CD4-positive, alpha-beta memory T cell (primary cell): ENCODE data around the gene CSNK2A1. TPM values are rescaled to one million over a fixed set of nuclear protein-coding genes. Genes with fewer than 3 reads are reported as not detected.
"Not testable (repeated sequence)": the region's sequence is repeated elsewhere in the genome, so short reads cannot be mapped to it uniquely, and the experiment has no call there.

Experiments used
- CTCF ChIA-PET: fragments of 350-600 bp; sonication (Branson Sonifier 250); formaldehyde crosslinking; loops from one replicate; lab custom pipeline; 2021; ENCODE audit warnings: inconsistent platforms; ENCODE audit not compliant: partially characterized antibody; lab: Charles Lee
- POLR2A ChIA-PET: fragments of 350-600 bp; sonication (Branson Sonifier 250); formaldehyde crosslinking; loops from one replicate; lab custom pipeline; 2021; ENCODE audit not compliant: partially characterized antibody; lab: Charles Lee
- DNase-seq, 5 donors: peaks; one replicate each; pipeline versions ENCODE4 v3.0.0 to v3.0.0-alpha.2; 2020 to 2022; ENCODE audit warnings: mixed read lengths in 1 of 5
- H3K27ac ChIP-seq: one replicate; pipeline ENCODE4 v1.7.0; 2013; ENCODE audit warnings: low read depth, low read length
- H3K27me3 ChIP-seq: 2 replicates; pipeline ENCODE4 v1.7.0; 2013; ENCODE audit warnings: mild to moderate bottlenecking, low read length, moderate library complexity; ENCODE audit not compliant: insufficient read depth
- H3K36me3 ChIP-seq: 2 replicates; pipeline ENCODE4 v1.7.0; 2013; ENCODE audit warnings: mild to moderate bottlenecking, low read length, moderate library complexity; ENCODE audit not compliant: insufficient read depth
- H3K4me1 ChIP-seq: 2 replicates; pipeline ENCODE4 v1.7.0; 2013; ENCODE audit warnings: mild to moderate bottlenecking, low read length, moderate library complexity; ENCODE audit not compliant: insufficient read depth
- H3K4me3 ChIP-seq, 2 donors: one replicate each; pipeline ENCODE4 v1.7.0; 2013; ENCODE audit warnings: low read length in 2 of 2, mild to moderate bottlenecking in 1 of 2
- H3K9me3 ChIP-seq, 2 donors: one replicate each; pipeline ENCODE4 v1.7.0; 2013; ENCODE audit warnings: low read length in 2 of 2, control low read depth in 1 of 2; ENCODE audit not compliant: control insufficient read depth in 1 of 2
- H3K27ac Mint-ChIP-seq, 7 donors: one replicate each; pipeline ENCODE4 v1.8.0; 2020 to 2021; ENCODE audit warnings: mixed read lengths in 7 of 7, mild to moderate bottlenecking in 6 of 7, inconsistent platforms in 3 of 7, moderate library complexity in 3 of 7
- H3K27me3 Mint-ChIP-seq, 2 donors: one replicate each; pipeline ENCODE4 v1.8.0; 2020 to 2021; ENCODE audit warnings: mixed read lengths in 2 of 2
- H3K36me3 Mint-ChIP-seq, 2 donors: one replicate each; pipeline ENCODE4 v1.8.0; 2020 to 2021; ENCODE audit warnings: mixed read lengths in 2 of 2, inconsistent platforms in 1 of 2, mild to moderate bottlenecking in 1 of 2
- H3K4me1 Mint-ChIP-seq, 4 donors: one replicate each; pipeline ENCODE4 v1.8.0; 2020 to 2021; ENCODE audit warnings: mixed read lengths in 4 of 4, mild to moderate bottlenecking in 1 of 4
- H3K4me3 Mint-ChIP-seq, 8 donors: one replicate each; pipeline ENCODE4 v1.8.0; 2020 to 2021; ENCODE audit warnings: mixed read lengths in 8 of 8, mild to moderate bottlenecking in 7 of 8, moderate library complexity in 6 of 8, inconsistent platforms in 3 of 8
- H3K9me3 Mint-ChIP-seq, 8 donors: one replicate each; pipeline ENCODE4 v1.8.0; 2020 to 2021; ENCODE audit warnings: mixed read lengths in 8 of 8, mild to moderate bottlenecking in 5 of 8, inconsistent platforms in 3 of 8, moderate library complexity in 1 of 8
- intact Hi-C: fragments of 100-400 bp; cut with micrococcal nuclease; formaldehyde crosslinking; loops from one replicate; pipeline ENCODE4 v1.15.1; 2023
- polyA plus RNA-seq, 2 donors: library from polyadenylated mRNA; unstranded; fragments of 300-500 nt; fragmentation: Illumina TruSeq; gene quantifications; one replicate each; pipeline ENCODE4 v1.2.3, GENCODE V29; 2021
- total RNA-seq, 2 experiments: library from RNA; stranded (reverse); gene quantifications; one replicate each; pipeline ENCODE4 v1.2.3, GENCODE V29; 2021

Gene CSNK2A1
- total and polyA plus RNA-seq, 4 experiments from 2014 or later, result 45.2 to 87.8 (median 64.9) TPM

DNA sequence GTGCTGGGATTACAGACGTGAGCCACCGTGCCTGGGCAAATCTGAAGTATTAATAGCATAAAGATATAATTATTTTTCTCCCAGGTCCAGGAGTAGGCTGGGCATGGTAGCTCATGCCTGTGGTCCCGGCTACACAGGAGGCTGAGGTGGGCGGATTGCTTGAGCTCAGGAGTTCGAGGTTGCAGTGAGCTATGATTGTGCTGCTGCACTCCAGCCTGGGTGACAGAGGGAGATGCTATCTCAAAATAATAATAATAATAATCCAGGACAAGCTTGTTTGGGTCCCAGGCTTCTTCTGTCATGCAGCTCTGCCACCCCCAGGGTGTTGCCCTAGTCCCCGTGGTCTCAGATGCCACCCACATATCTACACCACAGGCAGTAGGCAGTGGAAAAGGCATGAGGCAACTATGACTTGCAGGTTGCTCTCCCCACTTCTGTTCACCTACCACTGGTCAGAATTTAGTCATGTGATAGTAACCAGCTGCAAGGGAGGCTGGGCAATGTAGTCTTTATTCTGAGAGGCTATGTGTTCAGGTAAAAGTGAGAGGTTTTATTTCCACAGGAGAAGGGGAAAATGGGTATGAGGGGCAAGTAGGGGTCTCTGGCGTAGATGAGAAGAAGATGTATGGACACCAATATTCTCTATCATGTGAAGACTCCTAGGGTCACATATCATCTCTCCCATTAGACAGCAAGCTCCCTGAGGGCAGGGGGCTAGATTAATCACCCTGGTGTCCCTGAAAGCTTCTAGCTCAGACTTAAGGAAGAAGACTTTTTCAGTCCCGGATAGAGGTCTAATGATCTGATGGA is 40.8 kb upstream of the CSNK2A1 start:
- H3K27me3 Mint-ChIP-seq, result peaks cover 8 to 17% of the 10 kb centered on the region in 2 donors
- no peak overlapping the region for H3K4me3 Mint-ChIP-seq

DNA sequence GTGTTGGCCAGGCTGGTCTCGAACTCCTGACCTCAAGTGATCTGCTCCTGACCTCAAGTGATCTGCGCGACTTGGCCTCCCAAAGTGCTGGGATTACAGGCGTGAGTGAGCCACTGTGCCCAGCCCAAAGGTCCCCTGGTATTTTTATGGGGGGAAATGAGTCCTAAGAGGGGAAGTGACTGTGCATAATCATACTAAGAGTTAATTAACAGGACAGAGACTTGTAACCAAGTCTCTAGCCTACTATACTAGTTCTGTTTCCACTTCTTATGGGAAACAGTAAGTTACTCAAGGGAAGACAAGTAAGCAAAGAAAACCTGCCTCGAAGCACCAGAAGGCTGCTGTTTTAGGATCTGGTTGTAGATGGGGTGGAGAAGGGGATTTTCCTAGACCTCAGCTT is 38.6 kb upstream of the CSNK2A1 start:
- DNase-seq, result no peak
- no peaks in the 10 kb centered on the region for H3K36me3 ChIP-seq
- no peak overlapping the region for H3K4me3 Mint-ChIP-seq
- H3K27me3 ChIP-seq, result no peaks in the 10 kb centered on the region
- H3K4me3 ChIP-seq, result no peak overlapping the region
- H3K27ac ChIP-seq, result no peak overlapping the region
- peaks cover 8 to 19% of the 10 kb centered on the region in 2 donors for H3K27me3 Mint-ChIP-seq
- no peaks in the 10 kb centered on the region for H3K4me1 Mint-ChIP-seq
- no peaks in the 10 kb centered on the region for H3K9me3 ChIP-seq
- no peaks in the 10 kb centered on the region for H3K4me1 ChIP-seq
- H3K9me3 Mint-ChIP-seq, result no peaks in the 10 kb centered on the region
- ChIA-PET POLR2A (no interaction called here), CTCF (no interaction called here)
- intact Hi-C loops, result no loop called here
- no peak overlapping the region for H3K27ac Mint-ChIP-seq
- no peaks in the 10 kb centered on the region for H3K36me3 Mint-ChIP-seq

More for the DNA sequence above, 40.8 kb upstream of the CSNK2A1 start:
- ChIA-PET POLR2A (no interaction called here), CTCF (no interaction called here)
- Histone ChIP-seq H3K4me1 (no peaks in the 10 kb centered on the region), H3K4me3 (no peak overlapping the region), H3K27ac (no peak overlapping the region), H3K36me3 (no peaks in the 10 kb centered on the region), H3K27me3 (no peaks in the 10 kb centered on the region), H3K9me3 (no peaks in the 10 kb centered on the region)
- Mint-ChIP-seq H3K27ac (no peak overlapping the region), H3K4me1 (no peaks in the 10 kb centered on the region), H3K36me3 (no peaks in the 10 kb centered on the region), H3K9me3 (no peaks in the 10 kb centered on the region)
- intact Hi-C loops, result no loop called here
- no peak for DNase-seq

GRCh38 chr20:578940-579690 is 35.5 kb upstream of the CSNK2A1 start:
- H3K27ac Mint-ChIP-seq, CTCF ChIA-PET: not testable (repeated sequence)
- peaks cover 14 to 17% of the 10 kb centered on the region in 2 donors for H3K27me3 Mint-ChIP-seq

GRCh38 chr20:577167-577791 is 33.7 kb upstream of the CSNK2A1 start:
- H3K27me3 Mint-ChIP-seq, result peaks cover 24 to 33% of the 10 kb centered on the region in 2 donors
- intact Hi-C loops, result no loop called here
- Histone ChIP-seq H3K27ac (no peak overlapping the region), H3K9me3 (no peaks in the 10 kb centered on the region), H3K4me1 (no peaks in the 10 kb centered on the region), H3K36me3 (no peaks in the 10 kb centered on the region), H3K27me3 (peaks cover 6% of the 10 kb centered on the region), H3K4me3 (no peak overlapping the region)
- POLR2A ChIA-PET, result no interaction called here
- no peaks in the 10 kb centered on the region for H3K4me1 Mint-ChIP-seq
- H3K36me3 Mint-ChIP-seq, result no peaks in the 10 kb centered on the region
- H3K4me3 Mint-ChIP-seq, result no peak overlapping the region
- CTCF ChIA-PET, result no interaction called here
- no peak overlapping the region for H3K27ac Mint-ChIP-seq
- H3K9me3 Mint-ChIP-seq, result peaks cover 0 to 2% (median 0%) of the 10 kb centered on the region in 8 donors
- DNase-seq, result no peak

More at GRCh38 chr20:578940-579690, 35.5 kb upstream of the CSNK2A1 start:
- H3K4me3 ChIP-seq, H3K4me3 Mint-ChIP-seq, intact Hi-C loops, H3K4me1 ChIP-seq, H3K27me3 ChIP-seq, H3K27ac ChIP-seq, H3K36me3 Mint-ChIP-seq, POLR2A ChIA-PET, H3K9me3 Mint-ChIP-seq, H3K9me3 ChIP-seq, H3K36me3 ChIP-seq, DNase-seq, H3K4me1 Mint-ChIP-seq: not testable (repeated sequence)

GRCh38 chr20:576156-576555 is 32.6 kb upstream of the CSNK2A1 start:
- H3K4me1 Mint-ChIP-seq, result no peaks in the 10 kb centered on the region
- no peaks in the 10 kb centered on the region for H3K36me3 Mint-ChIP-seq
- Histone ChIP-seq H3K4me1 (no peaks in the 10 kb centered on the region), H3K9me3 (no peaks in the 10 kb centered on the region), H3K27ac (no peak overlapping the region), H3K36me3 (no peaks in the 10 kb centered on the region), H3K4me3 (no peak overlapping the region), H3K27me3 (peaks cover 6% of the 10 kb centered on the region)
- DNase-seq, result no peak
- intact Hi-C loops, result no loop called here
- peaks cover 25 to 38% of the 10 kb centered on the region in 2 donors for H3K27me3 Mint-ChIP-seq
- H3K9me3 Mint-ChIP-seq, result peaks cover 0 to 2% (median 0%) of the 10 kb centered on the region in 8 donors
- no peak overlapping the region for H3K27ac Mint-ChIP-seq
- no peak overlapping the region for H3K4me3 Mint-ChIP-seq
- POLR2A ChIA-PET, result no interaction called here
- CTCF ChIA-PET, result interaction anchor here (1.4 kb wide), 1 partner anchor 68 kb away, joined by 3 read pairs; no protein-coding TSS in a partner anchor

DNA sequence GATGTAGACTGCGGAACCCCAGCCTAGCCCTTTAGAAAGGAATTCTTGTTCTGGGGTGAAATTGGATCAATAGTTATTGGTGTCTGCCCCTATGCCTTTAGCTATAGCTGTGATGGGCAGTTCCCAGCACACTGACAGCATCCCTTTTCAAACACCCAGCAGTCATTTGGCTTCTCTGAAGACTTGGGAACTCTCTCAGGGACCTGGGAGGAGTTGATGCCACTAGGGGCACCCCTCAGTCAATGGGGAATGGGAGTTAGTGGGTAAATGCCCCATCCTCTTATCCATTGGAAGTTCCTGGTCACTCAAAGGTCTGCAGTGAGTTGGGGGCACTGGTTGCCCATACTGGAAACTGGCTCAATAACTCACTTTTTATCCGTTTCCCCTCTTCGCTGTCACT is 31.6 kb upstream of the CSNK2A1 start:
- no peaks in the 10 kb centered on the region for H3K36me3 ChIP-seq
- intact Hi-C loops, result no loop called here
- ChIA-PET POLR2A (no interaction called here), CTCF (interaction anchor here (1.4 kb wide), 1 partner anchor 69 kb away, joined by 3 read pairs; no protein-coding TSS in a partner anchor)
- no peak overlapping the region for H3K4me3 ChIP-seq
- Mint-ChIP-seq H3K36me3 (no peaks in the 10 kb centered on the region), H3K9me3 (peaks cover 0 to 2% (median 0%) of the 10 kb centered on the region in 8 donors), H3K4me1 (no peaks in the 10 kb centered on the region), H3K27ac (no peak overlapping the region), H3K27me3 (peaks cover 25 to 38% of the 10 kb centered on the region in 2 donors), H3K4me3 (no peak overlapping the region)
- H3K27me3 ChIP-seq, result peaks cover 6% of the 10 kb centered on the region
- DNase-seq, result no peak
- no peaks in the 10 kb centered on the region for H3K9me3 ChIP-seq
- no peak overlapping the region for H3K27ac ChIP-seq
- no peaks in the 10 kb centered on the region for H3K4me1 ChIP-seq
